ENCODE results near the gene SAE1. TPM values are rescaled to one million over a fixed set of nuclear protein-coding genes. Genes with fewer than 3 reads are reported as not detected.

The SAE1 gene
- total RNA-seq, result 10 to 100 TPM; 22.4 to 51.9 (median 44.7) TPM

- TF ChIP-seq EP300 (IDR thresholded peaks at IDR 0.05) (no peak), POLR2A (IDR thresholded peaks at IDR 0.05) (peak in 1 of 2 donors; percentile 38), POLR2AphosphoS5 (IDR thresholded peaks at IDR 0.05) (peak in 2 of 3 donors; percentile 6 to 88), CTCF (IDR thresholded peaks at IDR 0.05) (peak in 1 of 2 donors; percentile 65)
- peak; percentile 97 to 98 for DNase-seq (ENCODE audit: low spot score in 2 of 2)
- peak within 1 kb of the TSS; percentile 86 for H3K4me3 ChIP-seq
- H3K27me3 ChIP-seq, result no peaks in the 10 kb centered on the region
- H3K36me3 ChIP-seq, result no peaks in the 10 kb centered on the region
- peaks cover 20% of the 10 kb centered on the region for H3K4me1 ChIP-seq
- peak within 1 kb of the TSS; percentile 86 for H3K27ac ChIP-seq
- WGBS, result 0% methylated on average over 25 of the region's 51 CpGs
- H3K9me3 ChIP-seq, result no peaks in the 10 kb centered on the region
These were observed at the start of gene SAE1 for GRCh38 chr19:47130589-47131227. TSS of gene SAE1 (plus strand) at chr19:47130835. CDS start at chr19:47130931, 96 bp downstream.

GRCh38 chr19:47081095-47081494 lies 49.5 kb upstream of the SAE1 start:
- Histone ChIP-seq H3K4me3 (no peak overlapping the region), H3K9me3 (no peaks in the 10 kb centered on the region), H3K4me1 (peaks cover 5% of the 10 kb centered on the region), H3K27me3 (no peaks in the 10 kb centered on the region), H3K36me3 (peaks cover 84% of the 10 kb centered on the region), H3K27ac (no peak overlapping the region)
- DNase-seq (ENCODE audit: low spot score in 2 of 2), result no peak
- TF ChIP-seq EP300 (IDR thresholded peaks at IDR 0.05) (no peak), POLR2AphosphoS5 (IDR thresholded peaks at IDR 0.05) (no peak), CTCF (IDR thresholded peaks at IDR 0.05) (no peak), POLR2A (IDR thresholded peaks at IDR 0.05) (no peak)
- 100% methylated on average over 6 of the region's 6 CpGs for WGBS

GRCh38 chr19:47082493-47082892 lies 48.1 kb upstream of the SAE1 start:
- no peak for DNase-seq (ENCODE audit: low spot score in 2 of 2)
- Histone ChIP-seq H3K4me1 (peaks cover 5% of the 10 kb centered on the region), H3K27ac (no peak overlapping the region), H3K9me3 (no peaks in the 10 kb centered on the region), H3K4me3 (no peak overlapping the region), H3K36me3 (peaks cover 79% of the 10 kb centered on the region), H3K27me3 (no peaks in the 10 kb centered on the region)
- WGBS, result 95% methylated on average over 5 of the region's 5 CpGs
- TF ChIP-seq POLR2AphosphoS5 (IDR thresholded peaks at IDR 0.05) (no peak), POLR2A (IDR thresholded peaks at IDR 0.05) (no peak), CTCF (IDR thresholded peaks at IDR 0.05) (no peak), EP300 (IDR thresholded peaks at IDR 0.05) (no peak)

GRCh38 chr19:47084879-47085439 lies 45.7 kb upstream of the SAE1 start:
- H3K27me3 ChIP-seq, result no peaks in the 10 kb centered on the region
- no peak for TF ChIP-seq EP300 (IDR thresholded peaks at IDR 0.05)
- TF ChIP-seq CTCF (IDR thresholded peaks at IDR 0.05), result no peak
- H3K4me1 ChIP-seq, result no peaks in the 10 kb centered on the region
- DNase-seq (ENCODE audit: low spot score in 2 of 2), result no peak
- H3K36me3 ChIP-seq, result peaks cover 90% of the 10 kb centered on the region
- no peak overlapping the region for H3K27ac ChIP-seq
- WGBS, result 95% methylated on average over 24 of the region's 24 CpGs
- H3K4me3 ChIP-seq, result no peak overlapping the region
- H3K9me3 ChIP-seq, result no peaks in the 10 kb centered on the region

GRCh38 chr19:47086280-47086679 lies 44.4 kb upstream of the SAE1 start:
- H3K4me3 ChIP-seq, result no peak overlapping the region
- no peaks in the 10 kb centered on the region for H3K27me3 ChIP-seq
- TF ChIP-seq EP300 (IDR thresholded peaks at IDR 0.05) (no peak), POLR2AphosphoS5 (IDR thresholded peaks at IDR 0.05) (no peak), POLR2A (IDR thresholded peaks at IDR 0.05) (no peak), CTCF (IDR thresholded peaks at IDR 0.05) (no peak)
- H3K27ac ChIP-seq, result no peak overlapping the region
- H3K4me1 ChIP-seq, result no peaks in the 10 kb centered on the region
- no peaks in the 10 kb centered on the region for H3K9me3 ChIP-seq
- WGBS, result 93% methylated on average over 17 of the region's 17 CpGs
- no peak for DNase-seq (ENCODE audit: low spot score in 2 of 2)
- peaks cover 90% of the 10 kb centered on the region for H3K36me3 ChIP-seq
